ENCODE measurements around the gene TENM4.

TENM4 gene

GRCh38 chr11:79044201-79044600, 396.6 kb downstream of the TENM4 start:
- no peak for DNase-seq

GRCh38 chr11:79043726-79044125, 397.1 kb downstream of the TENM4 start:
- no peak for DNase-seq

- no peak for DNase-seq
These were observed 398.0 kb downstream of the TENM4 start for GRCh38 chr11:79042824-79043223.

- DNase-seq, result no peak
These were observed 400.5 kb downstream of the TENM4 start for GRCh38 chr11:79040348-79040747.

- DNase-seq, result no peak
These were observed 401.7 kb downstream of the TENM4 start for GRCh38 chr11:79039122-79039521.

- no peak for DNase-seq
These were observed 404.9 kb downstream of the TENM4 start for GRCh38 chr11:79035881-79036280.

- DNase-seq, result no peak
These were observed 407.0 kb downstream of the TENM4 start for GRCh38 chr11:79033833-79034232.

GRCh38 chr11:79030448-79030847, 410.4 kb downstream of the TENM4 start:
- DNase-seq, result no peak

GRCh38 chr11:79028225-79028624, 412.6 kb downstream of the TENM4 start:
- no peak for DNase-seq

GRCh38 chr11:79026803-79027445, 413.9 kb downstream of the TENM4 start:
- no peak for DNase-seq

- DNase-seq, result no peak
These were observed 415.2 kb downstream of the TENM4 start for GRCh38 chr11:79025622-79026021.

GRCh38 chr11:79025097-79025496, 415.7 kb downstream of the TENM4 start:
- DNase-seq, result no peak

GRCh38 chr11:79022265-79022664, 418.6 kb downstream of the TENM4 start:
- DNase-seq, result no peak

- DNase-seq, result no peak
These were observed 419.2 kb downstream of the TENM4 start for GRCh38 chr11:79021601-79022000.

- DNase-seq, result no peak
These were observed 420.9 kb downstream of the TENM4 start for GRCh38 chr11:79019975-79020374.

GRCh38 chr11:79019277-79019676, 421.6 kb downstream of the TENM4 start:
- DNase-seq, result no peak

- no peak for DNase-seq
These were observed 422.4 kb downstream of the TENM4 start for GRCh38 chr11:79018371-79018849.

- DNase-seq, result no peak
These were observed 423.0 kb downstream of the TENM4 start for GRCh38 chr11:79017811-79018210.

- DNase-seq, result no peak
These were observed 427.3 kb downstream of the TENM4 start for GRCh38 chr11:79013509-79013908.

GRCh38 chr11:79011357-79011756, 429.5 kb downstream of the TENM4 start:
- DNase-seq, result no peak

GRCh38 chr11:79007771-79008402, 432.9 kb downstream of the TENM4 start:
- no peak for DNase-seq

GRCh38 chr11:79006854-79007253, 434.0 kb downstream of the TENM4 start:
- DNase-seq, result no peak

- no peak for DNase-seq
These were observed 444.8 kb downstream of the TENM4 start for GRCh38 chr11:78996007-78996406.

GRCh38 chr11:78995171-78995570, 445.7 kb downstream of the TENM4 start:
- no peak for DNase-seq
